ENCODE measurements around the gene HIF3A.
A peak's percentile ranks its signal among the peaks of the same experiment; 100 is the strongest.
"Not testable (repeated sequence)": the region's sequence is repeated elsewhere in the genome, so short reads cannot be mapped to it uniquely, and the experiment has no call there.

The HIF3A gene

GRCh38 chr19:46296722-46297461 lies at the start of gene HIF3A:
Gene HIF3A, plus strand, starts transcription at chr19:46297042. Its CDS starts 35 bp downstream, at chr19:46297077.
- FAIRE-seq: no peak

GRCh38 chr19:46250076-46250735 lies 46.6 kb upstream of the HIF3A start:
- FAIRE-seq: no peak

- FAIRE-seq: no peak
Measured at GRCh38 chr19:46251416-46251815, 45.4 kb upstream of the HIF3A start.

- no peak for FAIRE-seq
Measured at GRCh38 chr19:46254776-46255175, 42.1 kb upstream of the HIF3A start.

GRCh38 chr19:46256855-46257254 lies 40.0 kb upstream of the HIF3A start:
- FAIRE-seq: no peak

GRCh38 chr19:46261501-46261900 lies 35.3 kb upstream of the HIF3A start:
- FAIRE-seq: not testable (repeated sequence)

GRCh38 chr19:46262684-46263296 lies 34.1 kb upstream of the HIF3A start:
- FAIRE-seq: not testable (repeated sequence)

GRCh38 chr19:46264801-46265200 lies 32.0 kb upstream of the HIF3A start:
- not testable (repeated sequence) for FAIRE-seq

- peak; percentile 94 for FAIRE-seq
Measured at GRCh38 chr19:46265217-46265828, 31.5 kb upstream of the HIF3A start.

- no peak for FAIRE-seq
Measured at GRCh38 chr19:46269101-46269500, 27.7 kb upstream of the HIF3A start.

- no peak for FAIRE-seq
Measured at GRCh38 chr19:46270521-46271256, 26.2 kb upstream of the HIF3A start.

- no peak for FAIRE-seq
Measured at GRCh38 chr19:46271481-46272197, 25.2 kb upstream of the HIF3A start.

GRCh38 chr19:46273931-46274330 lies 22.9 kb upstream of the HIF3A start:
- not testable (repeated sequence) for FAIRE-seq

GRCh38 chr19:46279177-46279576 lies 17.7 kb upstream of the HIF3A start:
- FAIRE-seq: no peak

GRCh38 chr19:46283771-46284170 lies 13.1 kb upstream of the HIF3A start:
- FAIRE-seq: no peak

GRCh38 chr19:46284635-46285034 lies 12.2 kb upstream of the HIF3A start:
- FAIRE-seq: no peak

GRCh38 chr19:46287585-46287984 lies 9.3 kb upstream of the HIF3A start:
- FAIRE-seq: no peak

- FAIRE-seq: no peak
Measured at GRCh38 chr19:46288896-46289588, 7.8 kb upstream of the HIF3A start.

- FAIRE-seq: no peak
Measured at GRCh38 chr19:46289724-46290619, 6.9 kb upstream of the HIF3A start.

- no peak for FAIRE-seq
Measured at GRCh38 chr19:46291829-46292228, 5.0 kb upstream of the HIF3A start.
